Measurements from ENCODE around the gene CDC42.

The CDC42 gene

DNA sequence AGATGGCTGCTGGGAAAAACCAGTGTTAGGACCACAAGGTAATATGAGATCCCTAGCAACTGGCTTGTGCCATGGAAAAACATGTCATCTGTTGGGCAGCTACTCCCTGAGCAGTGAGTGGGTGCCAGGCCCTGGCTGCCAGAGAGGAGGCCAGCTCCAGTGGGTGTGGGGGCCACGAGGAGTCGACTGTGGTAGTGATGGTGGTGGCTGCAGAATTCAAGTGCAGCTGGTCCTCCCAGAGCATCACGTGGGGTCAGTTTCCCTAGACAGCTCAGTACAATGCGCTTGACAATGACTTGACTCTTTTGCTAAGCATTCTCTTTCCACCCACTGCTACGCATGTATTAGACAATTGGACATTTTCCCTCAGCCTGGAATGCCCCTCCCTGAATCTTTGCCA lies 14.5 kb upstream of the CDC42 start:
- no peak for DNase-seq

DNA sequence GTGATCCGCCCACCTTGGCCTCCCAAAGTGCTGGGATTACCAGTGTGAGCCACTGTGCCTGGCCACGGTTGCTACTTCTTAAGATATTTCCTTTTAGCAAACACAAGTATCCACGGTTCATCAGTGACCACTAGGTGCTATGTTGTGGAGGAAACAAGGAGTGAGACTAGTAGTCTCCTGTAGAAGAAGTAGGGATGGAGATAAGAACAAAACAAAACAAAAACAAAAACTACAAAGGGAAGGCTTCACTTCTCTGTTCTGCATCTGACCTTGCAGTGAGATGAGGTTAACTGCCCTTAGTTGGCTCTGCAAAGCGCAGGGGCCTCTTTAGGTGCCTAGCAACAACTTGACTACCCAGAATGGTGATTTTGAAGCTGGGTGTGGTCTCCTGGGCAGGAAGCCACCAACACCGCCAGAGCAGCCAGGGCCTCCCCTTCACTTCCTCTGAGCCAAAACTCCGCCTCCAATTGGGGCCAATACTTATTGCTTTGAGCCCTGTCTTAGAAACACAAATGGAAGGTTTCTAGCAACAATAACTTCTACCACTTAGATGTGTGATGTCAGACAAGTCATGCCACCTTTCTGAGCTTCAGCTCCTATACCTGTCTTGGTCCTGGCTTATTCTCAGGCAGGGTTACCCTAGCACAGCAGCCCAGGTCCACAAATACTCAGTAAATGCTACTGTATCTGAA lies 12.8 kb upstream of the CDC42 start:
- peak; percentile 85 to 90 for DNase-seq

DNA sequence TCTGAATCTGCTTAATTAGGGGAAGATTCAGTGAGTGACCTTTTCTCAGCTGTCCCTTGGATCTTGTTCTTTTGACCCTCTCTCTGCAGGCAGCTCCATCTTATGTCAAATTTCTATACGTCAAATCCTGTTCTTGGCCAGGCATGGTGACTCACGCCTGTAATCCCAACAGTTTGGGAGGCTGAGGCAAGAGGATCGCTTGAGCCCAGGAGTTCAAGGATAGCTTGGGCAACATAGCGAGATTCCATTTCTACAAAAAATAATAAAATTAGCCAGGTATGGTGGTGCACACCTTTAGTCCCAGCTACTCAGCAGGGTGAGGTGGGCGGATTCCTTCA lies 12.3 kb upstream of the CDC42 start:
- no peak for DNase-seq

DNA sequence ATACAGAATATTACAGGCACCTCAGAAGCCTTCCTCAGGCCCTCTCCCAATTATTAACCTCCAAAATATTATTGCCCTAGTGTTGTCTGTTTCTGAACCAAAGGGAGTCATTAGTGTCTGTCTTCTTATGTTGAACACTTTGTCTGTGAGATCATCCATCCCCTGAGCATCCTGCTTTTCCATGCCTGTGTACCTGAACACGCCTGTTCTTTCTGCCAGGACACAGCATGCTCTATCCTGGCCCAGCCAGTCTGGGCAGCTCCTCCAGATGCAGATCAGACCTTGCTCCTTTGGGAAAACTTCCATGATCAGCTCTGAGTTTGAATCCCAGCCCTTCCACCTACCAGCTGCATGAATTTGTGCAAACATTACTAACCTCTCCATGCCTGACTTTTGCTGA lies 11.0 kb upstream of the CDC42 start:
- no peak for DNase-seq

DNA sequence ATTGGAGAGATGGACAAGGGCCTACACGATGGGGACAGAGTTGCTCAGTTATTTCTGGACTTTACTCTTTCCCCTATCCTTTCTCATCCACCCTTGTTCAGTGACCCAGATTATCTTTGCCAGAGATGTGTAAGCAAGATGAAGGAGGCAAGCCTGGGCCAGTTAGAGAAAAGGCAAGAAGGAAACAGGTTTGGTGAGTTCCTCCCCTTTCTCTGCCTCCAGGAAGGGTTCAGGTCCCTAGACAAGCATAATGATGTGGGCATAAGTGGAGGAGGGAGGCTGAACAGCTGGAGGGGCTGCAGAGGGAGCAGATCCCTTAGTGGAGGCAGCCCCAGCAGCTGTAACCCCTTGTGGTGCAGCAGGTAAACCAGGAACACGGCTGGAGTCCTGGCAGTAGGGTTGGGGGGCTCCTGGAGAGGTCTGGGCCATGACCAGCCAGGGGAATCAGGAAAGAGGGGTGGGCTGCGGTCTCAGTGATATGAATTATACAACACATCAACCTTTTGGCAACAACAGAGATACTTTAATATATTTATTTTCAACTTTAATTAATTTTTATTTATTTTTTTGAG lies 9.2 kb upstream of the CDC42 start:
- no peak for DNase-seq

DNA sequence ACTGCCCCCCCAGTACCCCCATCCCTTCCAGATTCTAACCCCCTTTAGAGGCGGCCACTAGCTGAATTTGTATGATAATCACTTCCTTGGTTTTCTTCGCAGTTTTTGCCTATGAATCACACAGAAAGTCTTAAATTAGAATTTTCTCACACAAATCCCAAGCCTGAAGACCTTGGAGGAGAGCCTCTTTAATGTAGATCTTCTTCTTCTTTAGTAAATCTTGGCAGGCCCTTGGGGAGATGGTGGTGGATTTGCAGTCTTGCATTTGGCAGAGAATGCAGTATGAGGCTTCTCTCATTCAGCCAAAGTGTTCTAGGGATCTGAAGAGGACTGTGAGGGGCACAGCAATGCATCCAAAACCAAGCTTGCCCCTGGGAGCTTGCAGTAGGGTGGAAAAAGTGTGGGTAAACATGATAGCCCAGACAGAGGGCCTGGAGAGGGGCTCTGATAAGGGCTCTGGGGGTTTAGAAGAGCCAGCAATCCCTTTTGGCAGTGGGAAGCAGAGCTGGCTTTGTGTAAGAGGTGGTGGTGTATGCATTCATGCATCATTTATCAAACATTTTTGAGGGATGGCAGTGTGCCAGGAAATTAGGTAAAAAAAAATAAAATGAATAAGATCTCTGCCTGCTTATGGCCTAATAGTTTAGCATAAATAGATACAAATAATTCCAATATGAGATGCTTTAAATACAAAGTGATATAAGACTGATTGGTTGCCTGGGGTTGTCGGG lies 7.7 kb upstream of the CDC42 start:
- no peak for DNase-seq

DNA sequence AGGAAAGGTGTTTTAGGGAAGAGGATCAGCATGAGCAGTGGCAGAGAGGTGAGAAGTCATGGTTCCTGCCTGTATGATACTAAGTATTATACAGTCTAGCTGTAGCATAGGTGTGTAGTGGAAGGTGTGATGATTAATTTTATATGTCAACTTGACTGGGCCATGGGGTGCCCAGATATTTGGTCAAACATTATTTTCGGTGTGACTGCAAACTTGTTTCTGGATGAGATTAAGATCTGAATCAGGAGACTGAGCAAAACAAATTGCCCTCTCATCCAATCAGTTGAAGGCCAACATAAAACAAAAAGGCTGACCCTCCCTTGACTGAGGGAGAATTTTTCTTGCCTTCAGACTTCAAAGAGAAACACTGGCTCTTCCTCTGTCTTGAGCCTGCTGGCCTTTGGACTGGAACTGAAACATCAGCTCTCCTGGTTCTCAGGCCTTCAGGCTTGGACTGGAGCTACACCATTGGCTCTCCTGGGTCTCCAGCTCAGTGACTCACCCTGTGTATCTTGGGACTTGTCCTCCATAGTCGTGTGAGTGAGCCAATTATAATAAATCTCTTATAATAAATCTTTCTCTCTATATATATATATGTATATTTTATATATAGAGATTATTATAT lies 6.8 kb upstream of the CDC42 start:
- DNase-seq: no peak

DNA sequence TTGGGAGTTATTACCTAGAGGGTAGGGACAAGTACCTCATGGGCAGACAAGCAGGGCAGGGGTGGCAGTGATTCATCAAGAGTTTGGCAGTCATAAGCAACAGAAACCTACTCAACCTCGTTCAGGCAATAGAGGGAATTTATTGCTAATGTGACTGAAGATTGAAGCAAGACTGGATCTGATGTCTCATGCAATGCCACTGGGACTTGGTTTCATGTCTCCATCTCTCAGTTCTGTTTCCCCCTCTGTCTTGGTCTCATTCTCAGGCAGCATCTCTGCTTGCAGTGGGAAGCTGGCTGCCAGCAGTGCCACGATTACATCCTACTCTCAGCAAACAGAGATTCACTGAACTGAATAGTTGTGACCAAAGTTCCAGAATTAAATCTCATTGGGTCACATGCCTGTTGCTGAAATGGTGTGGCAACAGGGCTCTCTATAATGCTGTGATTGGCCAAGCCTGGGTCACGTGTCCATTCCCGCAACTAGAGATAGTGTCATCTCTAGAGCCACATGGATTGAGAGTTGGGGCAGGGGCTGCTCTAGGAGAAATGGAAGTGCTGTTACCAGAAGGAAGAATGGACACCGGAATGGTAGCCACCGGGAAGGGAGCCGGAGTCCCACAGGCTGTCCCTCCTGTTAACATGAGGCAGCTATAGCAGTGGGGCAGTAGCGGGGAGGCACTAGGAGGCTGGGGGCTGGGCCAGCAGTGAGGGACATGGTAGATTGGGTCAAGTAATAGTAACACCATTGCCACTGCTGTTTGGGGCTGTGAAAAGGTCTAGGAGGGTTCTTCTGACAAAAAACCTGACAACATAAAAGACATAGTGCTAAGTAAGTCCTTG lies 3.9 kb upstream of the CDC42 start:
- peak; percentile 48 to 61 for DNase-seq

DNA sequence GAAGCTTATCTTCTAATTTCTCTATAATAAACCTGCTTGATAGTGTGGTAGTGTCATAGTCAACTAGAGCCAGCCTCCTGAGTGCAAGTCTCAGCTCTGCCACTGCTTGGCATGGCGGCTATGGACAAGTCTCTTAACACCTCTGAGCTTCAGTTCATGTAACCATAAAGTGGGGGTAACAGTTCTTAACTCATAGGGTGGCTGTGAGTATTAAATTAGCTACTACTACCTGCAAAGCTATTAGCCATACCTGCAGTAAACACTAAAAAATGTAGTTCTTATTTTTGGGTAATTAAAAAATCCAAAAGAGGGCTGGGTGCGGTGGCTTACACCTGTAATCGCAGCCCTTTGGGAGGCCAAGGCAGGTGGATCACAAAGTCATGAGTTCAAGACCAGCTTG lies 2.2 kb upstream of the CDC42 start:
- no peak for DNase-seq

DNA sequence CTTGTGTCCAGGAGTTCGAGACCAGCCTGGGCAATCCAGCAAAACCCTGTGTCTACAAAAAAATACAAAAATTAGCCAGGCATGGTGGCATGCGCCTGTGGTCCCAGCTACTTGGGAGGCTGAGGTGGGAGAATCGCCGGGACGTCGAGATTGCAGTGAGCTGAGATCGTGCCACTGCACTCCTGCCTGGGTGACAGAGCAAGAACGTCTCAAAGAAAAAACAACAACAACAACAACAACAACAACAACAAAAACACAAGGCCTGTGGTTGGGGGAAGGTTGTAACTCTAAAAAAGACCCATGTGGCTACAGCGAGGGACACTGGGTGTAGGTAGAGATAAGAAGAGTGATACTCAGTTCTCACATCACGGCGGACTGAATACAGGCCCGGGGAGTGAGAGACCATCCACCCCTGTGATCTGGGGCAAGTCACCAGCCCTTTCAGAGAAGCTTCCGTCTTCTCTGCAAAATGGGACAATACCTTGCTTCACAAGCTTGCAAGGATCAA lies 848 bp upstream of the CDC42 start:
- DNase-seq: no peak

DNA sequence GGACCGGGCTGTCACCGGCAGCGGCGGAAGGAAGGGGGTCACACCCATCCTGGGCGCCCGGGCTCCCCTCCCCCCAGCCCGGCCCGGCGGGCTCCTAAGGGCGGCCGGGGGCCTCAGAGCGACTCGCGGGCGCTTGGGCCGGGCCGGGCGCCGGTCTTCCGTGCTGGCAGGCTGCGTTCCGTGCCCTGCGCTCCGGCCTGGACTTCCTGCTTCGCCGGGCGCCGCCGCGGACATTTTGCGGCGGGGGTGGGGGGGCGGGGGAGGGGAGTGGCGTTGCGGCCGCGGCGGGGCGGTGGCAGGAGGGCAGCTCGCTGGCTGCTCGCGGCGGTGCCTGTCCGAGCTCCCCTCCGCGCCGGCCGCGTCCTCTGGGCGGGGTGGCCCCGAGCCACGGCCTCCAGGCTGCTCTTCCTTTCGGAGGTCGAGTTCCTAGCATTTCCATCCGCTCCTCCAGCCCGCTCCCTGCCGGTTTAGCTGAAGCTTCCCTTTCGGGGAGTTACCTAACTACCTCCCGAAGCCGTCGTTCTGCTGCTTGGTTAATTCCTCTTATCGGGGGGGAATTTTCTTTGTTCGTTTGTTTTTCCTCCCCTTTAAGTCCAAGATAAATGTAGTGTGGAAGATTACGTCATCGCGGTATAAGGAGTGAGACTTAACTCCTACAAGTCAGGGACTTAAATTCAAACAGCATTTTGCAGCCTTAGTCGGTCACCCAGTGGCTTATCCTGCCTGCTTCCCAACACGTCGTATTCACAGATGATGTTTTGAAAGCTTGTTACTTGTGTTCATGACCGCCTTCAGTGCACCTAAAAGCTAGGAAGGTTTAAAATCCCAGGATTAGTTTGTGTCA lies 730 bp downstream of the CDC42 start:
- peak; percentile 39 to 44 for DNase-seq

DNA sequence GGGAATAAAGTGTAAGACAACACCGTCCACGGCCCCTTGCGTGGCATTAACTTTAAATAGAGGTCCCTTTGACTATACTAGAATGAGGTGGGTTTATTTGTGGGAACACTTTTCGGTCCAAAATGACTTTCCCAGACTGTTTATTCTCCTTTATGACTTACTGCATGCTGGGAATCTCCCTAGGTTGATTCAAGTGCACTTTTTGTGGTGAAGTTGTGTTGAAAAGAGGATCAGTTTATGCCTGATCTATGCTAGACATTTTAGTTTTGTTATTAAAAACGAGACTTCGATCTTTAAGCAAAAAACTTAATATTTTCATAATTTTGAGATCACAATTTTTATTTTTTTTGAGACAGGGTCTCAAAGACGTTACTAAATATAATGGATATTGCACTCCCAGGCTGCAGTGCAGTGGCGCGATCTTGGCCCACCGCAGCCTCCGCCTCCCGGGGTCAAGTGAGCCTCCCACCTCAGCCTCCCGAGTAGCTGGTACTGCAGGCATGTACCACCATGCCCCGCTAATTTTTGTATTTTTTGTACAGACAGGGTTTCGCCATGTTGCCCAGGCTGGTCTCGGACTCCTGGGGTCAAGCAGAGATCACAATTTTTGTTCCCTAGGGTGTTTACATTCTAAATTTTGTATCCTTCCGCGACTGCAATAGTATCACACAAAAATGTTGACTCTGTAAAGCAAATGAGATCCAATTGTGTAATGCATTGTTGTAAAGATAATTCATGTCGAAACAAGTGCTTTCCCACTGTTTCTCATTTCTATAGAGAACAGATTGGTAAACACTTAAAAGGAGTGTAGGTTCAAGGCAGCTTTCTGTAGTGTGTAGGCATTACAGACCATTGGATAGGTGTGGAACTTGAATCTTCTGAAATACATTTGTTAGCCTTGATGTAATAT lies 1.6 kb downstream of the CDC42 start:
- DNase-seq: no peak

DNA sequence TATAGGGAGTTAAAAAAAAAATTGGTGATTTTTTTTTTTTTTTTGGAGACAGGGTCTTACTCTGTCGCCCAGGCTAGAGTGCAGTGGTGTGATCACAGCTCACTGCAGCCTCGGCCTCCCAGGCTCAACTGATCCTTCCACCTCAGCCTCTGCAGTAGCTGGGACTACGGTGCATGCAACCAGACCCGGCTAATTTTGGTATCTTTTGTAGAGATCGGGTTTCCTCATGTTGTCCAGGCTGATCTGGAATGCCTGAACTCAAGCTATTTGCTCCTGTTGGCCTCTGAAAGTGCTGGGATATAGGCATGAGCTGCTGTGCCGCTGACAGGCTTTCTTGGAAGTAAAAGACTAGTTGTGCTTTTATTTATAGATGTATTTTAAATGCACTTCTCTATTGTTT lies 3.0 kb downstream of the CDC42 start:
- DNase-seq: no peak

DNA sequence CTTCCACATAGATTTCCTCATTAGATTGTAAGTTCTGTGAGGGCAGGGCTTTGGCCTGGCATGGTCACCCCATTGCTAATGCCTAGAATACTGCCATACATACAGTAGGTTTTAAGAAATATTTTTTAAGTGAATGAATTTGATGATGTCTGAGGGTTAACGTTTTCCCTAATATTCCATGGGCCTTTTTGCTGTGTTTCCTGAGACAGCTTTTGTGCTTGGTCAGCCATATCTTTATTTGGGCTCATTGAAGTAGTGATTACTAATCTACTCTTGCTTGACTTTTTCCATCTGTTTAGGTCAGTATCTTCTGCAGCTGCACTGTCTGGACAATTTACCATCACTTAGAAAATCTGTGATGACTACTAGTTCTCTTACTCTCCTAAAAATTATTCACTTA lies 3.5 kb downstream of the CDC42 start:
- no peak for DNase-seq

DNA sequence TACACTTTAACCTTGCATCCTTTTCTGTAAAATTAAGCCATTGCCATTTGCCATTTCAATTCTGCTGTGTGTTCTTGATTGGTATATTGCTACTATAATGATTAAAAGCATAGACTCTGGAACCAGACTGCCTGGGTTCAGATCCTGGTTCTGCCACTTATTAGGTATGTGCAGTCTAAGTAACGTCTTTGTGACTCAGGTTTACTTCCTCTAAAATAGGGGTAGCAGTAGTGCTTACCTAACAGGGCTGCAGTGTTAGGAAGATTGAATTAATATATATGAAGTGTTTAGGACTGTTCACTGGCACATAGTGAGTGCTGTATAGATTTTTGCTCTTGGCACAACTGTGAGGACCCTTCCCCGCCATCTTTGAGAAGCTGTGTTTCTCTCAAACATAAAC lies 4.4 kb downstream of the CDC42 start:
- DNase-seq: no peak

DNA sequence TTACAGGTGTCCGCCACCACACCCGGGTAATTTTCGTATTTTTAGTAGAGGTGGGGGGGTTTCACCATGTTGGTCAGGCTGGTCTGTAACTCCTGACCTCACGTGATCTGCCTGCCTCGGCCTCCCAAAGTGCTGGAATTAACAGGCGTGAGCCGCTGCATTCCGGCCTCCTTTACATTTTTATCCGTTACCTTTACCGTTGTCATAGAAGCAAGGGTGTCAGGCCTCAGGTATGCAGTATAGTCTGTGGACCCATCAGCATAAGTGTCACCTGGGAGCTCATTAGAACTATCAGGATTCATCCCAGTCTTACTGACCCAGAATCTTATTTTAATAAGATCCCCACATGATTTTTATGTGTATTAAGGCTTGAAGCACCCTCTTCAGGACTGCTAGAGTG lies 5.4 kb downstream of the CDC42 start:
- DNase-seq: no peak

DNA sequence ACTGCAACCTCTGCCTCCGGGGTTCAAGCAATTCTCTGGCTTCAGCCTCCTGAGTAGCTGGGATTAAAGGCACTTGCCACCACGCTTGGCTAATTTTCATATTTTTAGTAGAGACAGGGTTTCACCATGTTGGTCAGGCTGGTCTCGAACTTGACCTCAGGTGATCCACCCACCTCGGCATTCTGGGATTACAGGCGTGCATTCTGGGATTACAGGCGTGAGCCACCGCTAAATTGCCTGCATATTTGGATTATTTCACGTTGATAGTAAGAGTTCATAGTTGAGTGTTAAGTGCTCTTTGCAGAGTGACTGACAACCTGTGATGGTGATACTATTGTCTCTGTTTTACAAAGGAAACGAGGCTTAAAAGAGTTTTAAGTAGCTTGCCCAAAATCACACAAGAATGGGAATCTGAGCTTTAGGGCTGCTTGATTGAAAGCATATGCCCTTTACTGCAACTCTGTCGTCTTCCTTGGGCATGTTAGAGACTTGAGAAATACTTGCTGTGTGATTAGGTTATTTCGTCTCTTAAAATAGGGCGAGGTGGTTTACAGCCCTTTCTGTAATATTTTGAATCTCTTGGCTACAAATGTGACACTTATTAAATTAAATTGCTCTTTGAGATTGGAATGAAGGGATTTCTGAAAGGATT lies 12.4 kb downstream of the CDC42 start:
- no peak for DNase-seq

DNA sequence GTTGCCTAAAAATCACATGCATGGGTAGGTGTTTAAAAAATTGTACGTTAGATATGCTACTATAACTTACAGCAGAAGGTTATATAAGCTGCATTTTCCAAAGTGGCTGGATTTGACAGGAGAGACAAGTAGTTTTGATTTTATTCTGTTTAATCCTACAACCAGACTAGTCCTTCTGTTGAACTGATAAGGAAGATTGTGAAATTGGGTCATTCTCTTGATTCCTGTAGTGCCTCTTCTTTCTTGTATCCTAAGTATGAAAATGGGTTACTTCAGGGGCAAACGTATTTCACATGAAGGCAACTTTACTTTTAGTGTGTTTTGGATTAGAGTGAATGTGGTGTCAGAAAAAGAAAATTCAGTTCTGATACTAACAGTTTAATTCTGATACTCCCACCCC lies 19.0 kb downstream of the CDC42 start:
- DNase-seq: no peak

DNA sequence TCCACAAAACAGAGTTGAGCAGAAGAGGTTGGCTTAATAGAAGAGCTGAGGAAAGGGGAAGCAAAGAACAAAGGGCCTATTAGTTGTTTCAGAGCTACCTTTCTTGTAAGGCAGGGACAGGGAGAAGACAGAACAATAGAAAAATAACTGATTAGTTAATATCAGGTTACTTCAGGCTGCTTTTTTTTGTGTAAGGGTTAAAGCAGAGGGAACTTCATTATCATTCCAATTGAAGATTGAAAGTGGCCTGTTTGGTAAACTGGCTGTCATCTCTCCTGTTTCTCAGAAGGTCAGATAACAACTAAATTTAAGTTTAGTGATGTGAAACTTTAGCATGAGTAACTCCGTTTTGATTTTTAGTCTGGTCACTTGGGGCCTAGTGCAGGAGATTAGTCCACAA lies 22.3 kb downstream of the CDC42 start:
- DNase-seq: no peak

DNA sequence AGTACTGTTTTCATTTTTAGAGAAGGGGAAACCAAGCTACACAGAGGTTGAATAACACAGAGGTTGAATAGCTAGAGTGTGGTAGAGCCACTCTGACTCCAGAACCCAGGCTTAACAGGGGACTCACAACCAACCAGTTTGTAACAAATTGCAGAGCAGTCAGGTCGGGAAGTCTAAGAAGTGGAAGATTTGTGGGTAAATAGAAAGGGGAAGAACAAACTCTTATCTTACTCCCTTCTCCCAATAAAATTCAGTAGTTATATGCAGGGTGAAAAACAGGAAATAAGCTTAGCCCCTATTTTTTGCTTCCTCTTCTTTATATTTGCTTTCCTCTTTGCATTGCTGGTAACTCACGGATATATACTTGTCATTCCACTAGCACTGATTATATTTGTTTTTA lies 23.2 kb downstream of the CDC42 start:
- no peak for DNase-seq
